Right renal cortex interstitium (tissue), 3 donors: Measurements from ENCODE around the gene HCCS. TPM values are rescaled to one million over a fixed set of nuclear protein-coding genes. Genes with fewer than 3 reads are reported as not detected.

ENCODE experiments used
- polyA plus RNA-seq, 3 donors: library from polyadenylated mRNA; unstranded; fragments of 120-200 nt; gene quantifications; one replicate each; pipeline ENCODE4 v1.2.1, GENCODE V29; 2013; ENCODE audit not compliant: insufficient read length in 3 of 3

The HCCS gene
- polyA plus RNA-seq, 3 donors: 28.7 to 31.0 (median 30.2) TPM

Other genes starting within 250 kb of the HCCS start
- gene AMELX, start 182.1 kb downstream of the HCCS start, polyA plus RNA-seq: not detected